Epithelial cell of esophagus (primary cell): Measurements from ENCODE around the gene RPL5.

Experiments used
- DNase-seq: peaks from one replicate; pipeline ENCODE4 v3.0.0; 2010; ENCODE audit warnings: low read depth
- H3K4me3 ChIP-seq: 2 replicates; pipeline ENCODE4 v1.5.1; 2011; ENCODE audit warnings: mild to moderate bottlenecking, low read length, control low read depth
- TF ChIP-seq, protein P1 (sequence below): IDR thresholded peaks from 2 replicates; pipeline ENCODE4 v1.5.1; 2011; ENCODE audit warnings: low read depth, mild to moderate bottlenecking, low read length, control low read depth, inconsistent platforms; ENCODE audit not compliant: insufficient read depth; ENCODE audit errors: missing control alignments

Gene RPL5

DNA sequence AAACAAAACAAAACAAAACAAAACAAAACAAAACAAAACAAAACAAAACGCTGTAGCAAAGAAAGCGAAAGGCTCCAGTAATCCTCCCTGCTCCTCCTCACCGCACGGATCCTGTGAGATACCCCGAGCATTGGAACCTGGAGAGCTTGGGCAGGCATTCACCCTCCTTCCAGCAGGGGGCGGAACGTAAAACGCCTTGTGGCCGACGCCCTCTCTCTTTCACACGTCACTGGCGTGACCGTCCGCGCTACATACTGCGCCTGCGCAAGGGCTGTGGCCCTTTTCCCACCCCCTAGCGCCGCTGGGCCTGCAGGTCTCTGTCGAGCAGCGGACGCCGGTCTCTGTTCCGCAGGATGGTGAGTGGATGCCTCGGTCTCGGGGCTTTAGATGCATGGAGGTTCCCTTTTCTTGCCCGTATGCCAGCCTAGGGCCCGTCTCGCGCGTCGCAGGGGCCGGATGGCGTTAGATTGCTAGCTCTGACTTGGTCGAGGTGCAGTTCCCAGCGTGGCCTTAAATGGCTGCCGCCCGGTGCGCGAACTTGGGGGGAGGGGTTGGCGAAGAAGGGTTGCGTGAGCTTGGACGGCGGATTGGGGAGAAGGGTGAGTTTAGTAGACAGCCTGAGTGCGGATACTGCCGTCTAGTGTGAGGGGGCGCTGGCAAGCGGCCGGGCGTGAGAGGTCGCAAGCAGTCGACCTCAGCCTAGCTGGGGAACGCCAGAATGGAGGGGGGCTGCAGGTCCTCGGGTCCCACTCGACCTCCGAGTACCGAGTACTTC lies at the start of gene RPL5:
Gene RPL5, plus strand, starts transcription at position 279 of the 775 bp plus-strand sequence. Its CDS starts 75 bp downstream, at position 354.
- peak within 1 kb of the TSS; percentile 97 for H3K4me3 ChIP-seq
- TF ChIP-seq, protein P1, sequence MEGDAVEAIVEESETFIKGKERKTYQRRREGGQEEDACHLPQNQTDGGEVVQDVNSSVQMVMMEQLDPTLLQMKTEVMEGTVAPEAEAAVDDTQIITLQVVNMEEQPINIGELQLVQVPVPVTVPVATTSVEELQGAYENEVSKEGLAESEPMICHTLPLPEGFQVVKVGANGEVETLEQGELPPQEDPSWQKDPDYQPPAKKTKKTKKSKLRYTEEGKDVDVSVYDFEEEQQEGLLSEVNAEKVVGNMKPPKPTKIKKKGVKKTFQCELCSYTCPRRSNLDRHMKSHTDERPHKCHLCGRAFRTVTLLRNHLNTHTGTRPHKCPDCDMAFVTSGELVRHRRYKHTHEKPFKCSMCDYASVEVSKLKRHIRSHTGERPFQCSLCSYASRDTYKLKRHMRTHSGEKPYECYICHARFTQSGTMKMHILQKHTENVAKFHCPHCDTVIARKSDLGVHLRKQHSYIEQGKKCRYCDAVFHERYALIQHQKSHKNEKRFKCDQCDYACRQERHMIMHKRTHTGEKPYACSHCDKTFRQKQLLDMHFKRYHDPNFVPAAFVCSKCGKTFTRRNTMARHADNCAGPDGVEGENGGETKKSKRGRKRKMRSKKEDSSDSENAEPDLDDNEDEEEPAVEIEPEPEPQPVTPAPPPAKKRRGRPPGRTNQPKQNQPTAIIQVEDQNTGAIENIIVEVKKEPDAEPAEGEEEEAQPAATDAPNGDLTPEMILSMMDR, result peak; percentile 95
- peak; percentile 97 for DNase-seq

DNA sequence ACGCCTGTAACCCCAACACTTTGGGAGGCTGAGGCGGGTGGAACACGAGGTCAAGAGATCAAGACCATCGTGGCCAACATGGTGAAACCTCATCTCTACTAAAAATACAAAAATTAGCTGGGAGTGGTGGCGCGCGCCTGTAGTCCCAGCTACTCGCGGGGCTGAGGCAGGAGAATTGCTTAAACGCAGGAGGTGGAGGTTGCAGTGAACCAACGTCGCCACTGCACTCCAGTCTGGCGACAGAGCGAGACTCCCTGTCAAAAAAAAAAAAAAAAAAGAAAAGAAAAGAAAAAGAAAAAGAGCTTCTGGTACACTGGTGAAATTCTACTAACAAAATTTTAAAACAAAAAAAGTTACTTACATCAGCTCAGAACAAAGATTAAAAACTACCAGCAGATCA lies 48.3 kb upstream of the RPL5 start:
- TF ChIP-seq, protein P1, result peak; percentile 9
- DNase-seq, result peak; percentile 21
- H3K4me3 ChIP-seq, result peak overlapping the region; percentile 81

DNA sequence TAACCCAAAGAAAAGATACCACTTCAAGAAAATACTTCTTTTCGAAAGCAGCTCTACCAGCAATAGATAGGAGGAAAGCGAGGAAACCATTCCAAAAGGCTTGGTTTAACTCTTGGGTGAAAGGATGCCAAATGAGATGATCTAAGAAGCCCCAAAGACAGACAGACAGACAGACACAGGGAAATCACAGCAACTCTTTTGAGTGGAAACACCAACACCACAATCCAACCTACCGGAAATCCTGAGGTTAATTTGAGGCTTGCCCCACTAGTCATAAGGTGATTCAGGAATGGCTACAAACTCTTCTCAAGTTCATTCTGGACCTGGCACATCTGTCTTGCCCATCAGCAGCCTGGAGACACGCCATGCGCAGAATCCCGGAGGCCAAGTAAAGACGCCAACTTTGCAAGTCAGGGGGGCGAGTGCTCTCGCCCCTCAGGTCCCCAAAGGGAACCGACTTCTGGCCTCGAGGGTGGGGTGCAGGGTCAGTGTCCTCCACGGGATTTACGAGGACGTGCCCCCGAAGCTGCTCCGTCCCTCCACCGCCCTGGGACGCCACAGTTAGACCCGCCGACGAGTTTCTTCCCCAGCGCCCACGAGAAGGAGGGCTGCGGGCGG lies 47.7 kb upstream of the RPL5 start:
- peak overlapping the region; percentile 81 for H3K4me3 ChIP-seq
- DNase-seq, result peak; percentile 78
- TF ChIP-seq, protein P1, result no peak

DNA sequence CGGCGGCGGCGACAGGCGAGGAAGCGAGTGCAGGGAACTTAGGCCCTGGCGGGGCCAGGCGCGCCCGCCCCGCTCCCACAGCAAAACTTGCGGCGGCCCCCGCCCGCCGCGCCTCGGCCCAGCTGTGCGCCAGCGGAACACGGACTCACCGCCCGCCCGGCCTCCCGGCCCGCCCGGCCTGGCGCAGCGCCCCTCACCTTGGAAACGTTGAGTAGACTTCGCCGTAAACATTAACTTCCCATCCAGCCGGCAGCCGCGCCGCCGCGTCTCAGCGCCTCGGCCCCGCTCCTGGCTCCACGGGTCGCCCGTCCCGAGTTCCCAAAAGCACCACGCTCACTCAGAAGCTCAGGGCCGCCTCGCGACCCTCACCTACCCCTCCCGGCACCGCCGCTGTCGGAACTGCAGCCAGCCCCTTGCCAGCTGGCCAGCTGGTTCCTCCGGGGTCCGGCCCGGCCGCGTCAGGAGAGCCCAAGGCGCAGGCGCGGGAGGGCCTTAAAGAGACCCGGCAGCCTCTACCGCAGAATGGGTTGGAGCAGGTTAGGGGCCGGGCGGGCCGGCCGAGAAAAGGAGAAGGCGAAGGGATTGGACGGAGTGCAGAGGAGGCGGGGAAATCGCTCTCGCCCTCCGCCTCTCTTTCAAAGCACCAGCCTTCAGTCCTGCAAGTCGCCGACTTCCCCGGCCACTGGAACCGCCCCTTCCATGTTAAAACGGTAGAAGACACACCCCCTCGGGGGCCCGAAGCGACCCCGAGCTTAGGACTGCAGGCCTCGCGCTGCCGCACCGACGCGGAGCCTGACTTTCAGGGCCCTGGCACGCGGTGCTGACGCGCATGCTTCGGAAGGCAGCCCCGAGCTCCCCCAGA lies 47.0 kb upstream of the RPL5 start, which contains the start of gene EVI5:
Gene EVI5, minus strand, starts transcription at position 470 of the 862 bp plus-strand sequence. CDS start 48,562 bp downstream, outside the sequence.
- peak; percentile 97 for DNase-seq
- H3K4me3 ChIP-seq, result peak within 1 kb of the TSS; percentile 81
- TF ChIP-seq, protein P1, result peak; percentile 24

DNA sequence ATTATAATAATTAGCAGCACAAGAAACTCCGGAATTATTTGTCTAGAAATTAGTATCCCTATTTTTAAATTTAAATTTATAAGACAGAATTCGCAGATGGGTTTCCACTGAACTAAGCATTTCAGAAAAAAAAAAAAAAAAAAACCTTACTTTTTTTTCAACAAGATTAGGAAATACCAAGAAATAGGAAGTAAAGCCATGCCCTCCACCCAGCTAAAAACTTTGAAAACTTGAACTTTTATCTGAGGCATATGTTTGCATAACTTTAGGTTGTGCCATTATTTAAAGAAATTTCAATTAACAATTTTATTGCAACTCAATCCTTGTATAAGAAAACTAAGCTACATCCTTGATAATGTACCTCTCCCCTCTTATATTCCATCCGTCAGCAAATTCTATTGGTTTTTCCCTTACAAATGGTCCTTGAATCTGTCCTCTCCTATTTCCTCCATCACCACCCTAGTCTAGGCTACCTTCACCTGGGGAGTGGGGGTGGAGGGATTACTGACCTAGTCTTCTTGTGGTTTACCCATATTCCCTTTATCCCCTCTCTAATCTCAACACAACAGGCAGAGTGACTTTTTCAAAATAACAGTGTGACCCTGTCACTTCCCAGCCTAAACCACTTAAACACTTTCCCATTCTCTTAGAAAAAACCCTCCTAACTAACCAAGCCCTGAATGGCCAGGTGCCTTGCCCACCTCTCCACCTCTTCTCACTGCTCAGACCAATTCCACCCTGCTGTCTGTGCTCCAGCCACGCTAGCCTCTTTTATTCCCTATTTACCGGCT lies 45.5 kb upstream of the RPL5 start:
- TF ChIP-seq, protein P1, result no peak
- H3K4me3 ChIP-seq, result no peak overlapping the region
- no peak for DNase-seq

DNA sequence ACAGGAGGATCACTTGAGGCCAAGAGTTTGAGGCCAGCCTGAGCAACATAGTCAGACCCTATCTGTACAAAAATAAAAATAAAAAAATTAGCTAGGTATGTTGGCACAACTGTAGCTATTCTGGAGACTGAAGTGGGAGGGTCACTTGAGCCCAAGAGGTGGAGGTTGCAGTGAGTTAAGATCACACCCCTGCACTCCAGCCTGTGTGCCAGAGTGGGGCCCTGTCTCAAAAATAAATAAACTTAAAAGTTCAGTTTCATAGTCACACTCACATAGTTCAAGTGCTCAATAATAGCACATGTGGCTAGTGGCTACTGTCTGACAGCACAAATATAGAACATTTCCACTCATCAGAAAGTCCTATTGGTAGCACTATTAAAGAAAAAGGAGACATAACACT lies 41.8 kb upstream of the RPL5 start:
- H3K4me3 ChIP-seq, result no peak overlapping the region
- TF ChIP-seq, protein P1, result no peak
- no peak for DNase-seq
